AG09319 (cell line): ENCODE data around the gene EGFR.

Experiments used
- DNase-seq: peaks from one replicate; pipeline ENCODE4 v3.0.0-alpha.2; 2010; ENCODE audit warnings: low read depth; ENCODE audit errors: extremely low read depth
- CTCF ChIP-seq: IDR thresholded peaks from 2 replicates; pipeline ENCODE4 v1.5.1; 2011; ENCODE audit warnings: low read depth, mild to moderate bottlenecking, inconsistent platforms, low read length, moderate library complexity

EGFR gene

GRCh38 chr7:55245271-55245723 is 226.5 kb downstream of the EGFR start:
- DNase-seq = peak; percentile 95
- TF ChIP-seq CTCF = no peak

GRCh38 chr7:55246171-55246570 is 227.4 kb downstream of the EGFR start:
- no peak for DNase-seq
- no peak for TF ChIP-seq CTCF

DNA sequence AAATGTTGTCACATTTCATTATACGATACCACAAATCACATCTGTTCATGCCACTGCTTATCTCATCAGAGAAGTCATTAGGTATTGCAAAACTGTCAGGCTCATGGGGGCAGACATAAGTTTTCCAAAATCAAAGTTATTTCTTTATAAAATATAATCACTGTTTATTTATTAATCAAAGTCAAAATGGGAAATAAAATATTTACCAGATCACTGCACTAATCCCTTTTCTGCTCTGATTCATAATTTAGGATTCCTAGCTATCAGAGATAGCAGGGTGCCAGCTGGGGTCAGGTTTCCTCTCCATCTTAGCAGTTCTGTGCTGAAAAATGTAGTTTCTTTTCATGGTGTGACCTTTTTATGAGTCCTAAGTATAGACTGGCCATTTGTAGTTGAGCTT is 228.6 kb downstream of the EGFR start:
- TF ChIP-seq CTCF = no peak
- DNase-seq = peak; percentile 62

DNA sequence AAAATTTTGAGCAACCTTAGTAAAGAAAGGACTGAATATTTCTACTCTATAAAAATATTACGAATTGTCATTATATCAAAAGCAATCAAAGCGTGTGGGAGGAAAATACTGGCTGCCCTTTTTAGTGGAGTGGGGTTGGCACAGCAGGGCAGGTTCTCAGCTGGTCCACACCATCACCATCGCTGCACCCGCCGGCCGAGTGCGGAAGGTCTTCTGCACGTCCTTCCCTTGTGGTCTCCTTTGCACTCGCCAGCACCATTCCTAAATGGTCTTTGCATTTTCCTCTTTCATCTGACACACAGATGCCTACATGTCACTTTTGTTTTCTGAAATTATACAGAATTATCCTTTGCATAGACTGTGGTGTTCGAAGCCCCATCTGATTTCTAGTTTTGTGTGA is 229.7 kb downstream of the EGFR start:
- no peak for TF ChIP-seq CTCF
- DNase-seq = no peak

- no peak for TF ChIP-seq CTCF
- no peak for DNase-seq
Measured at GRCh38 chr7:55249332-55249731, 230.5 kb downstream of the EGFR start.

DNA sequence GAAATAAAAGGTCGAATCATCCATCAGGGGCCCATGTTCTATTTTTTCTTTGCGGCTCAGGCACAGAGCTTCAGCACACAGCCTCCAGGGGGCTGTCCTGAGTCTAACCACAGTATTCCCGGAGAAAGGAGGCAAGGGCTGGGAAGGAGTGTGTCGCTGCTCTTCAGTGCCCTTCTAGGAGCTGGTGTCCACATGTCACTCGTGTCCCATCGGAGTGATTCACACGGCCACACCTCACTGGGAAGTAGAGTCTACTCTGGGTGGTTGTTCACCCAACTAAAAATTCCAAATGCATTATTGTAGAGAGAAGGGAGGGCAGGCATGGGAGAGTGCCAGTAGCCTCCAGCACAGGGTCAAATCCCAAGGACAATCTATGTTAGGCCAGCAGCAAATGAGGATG is 231.5 kb downstream of the EGFR start:
- TF ChIP-seq CTCF = peak; percentile 15
- no peak for DNase-seq

GRCh38 chr7:55251313-55251712 is 232.5 kb downstream of the EGFR start:
- no peak for DNase-seq
- TF ChIP-seq CTCF = no peak
